MCF 10A (cell line): ENCODE results near the gene TP53RK. TPM values are rescaled to one million over a fixed set of nuclear protein-coding genes. Genes with fewer than 3 reads are reported as not detected.

Experiments used
- BruUV-seq: library from RNA; stranded (reverse); fragments of 400-500 nt; replicated peaks from 2 replicates; lab custom pipeline; 2021; lab: Mats Ljungman, UMichigan
- CTCF ChIA-PET: fragments of 300-600 bp; sonication (Branson Sonifier 250); formaldehyde crosslinking; extraction: SDS; loops from one replicate; lab custom pipeline; 2021; ENCODE audit warnings: antibody characterized with exemption, inconsistent platforms; lab: Yijun Ruan, JAX
- POLR2A ChIA-PET: fragments of 300-600, 350-650 bp; sonication (Branson Sonifier 250); formaldehyde crosslinking; extraction: SDS; loops from one replicate; lab custom pipeline; 2020; ENCODE audit warnings: antibody characterized with exemption, inconsistent platforms; lab: Yijun Ruan, JAX
- DNase-seq: peaks from one replicate; pipeline ENCODE4 v3.0.0-alpha.2; 2018; ENCODE audit not compliant: unreplicated experiment
- H3K27ac Mint-ChIP-seq: one replicate; pipeline ENCODE4 v1.8.0; 2022; ENCODE audit warnings: mild to moderate bottlenecking, low read depth, mixed read lengths; ENCODE audit not compliant: unreplicated experiment
- H3K27me3 Mint-ChIP-seq: one replicate; pipeline ENCODE4 v1.8.0; 2022; ENCODE audit warnings: mixed read lengths; ENCODE audit not compliant: insufficient read depth, unreplicated experiment
- H3K36me3 Mint-ChIP-seq: one replicate; pipeline ENCODE4 v1.8.0; 2022; ENCODE audit warnings: mild to moderate bottlenecking, moderate library complexity, mixed read lengths; ENCODE audit not compliant: insufficient read depth, unreplicated experiment
- H3K4me1 Mint-ChIP-seq: one replicate; pipeline ENCODE4 v1.8.0; 2022; ENCODE audit warnings: mixed read lengths; ENCODE audit not compliant: insufficient read depth, unreplicated experiment
- H3K4me3 Mint-ChIP-seq: one replicate; pipeline ENCODE4 v1.8.0; 2022; ENCODE audit warnings: mild to moderate bottlenecking, moderate library complexity, mixed read lengths; ENCODE audit not compliant: unreplicated experiment
- H3K9me3 Mint-ChIP-seq: one replicate; pipeline ENCODE4 v1.8.0; 2022; ENCODE audit warnings: mixed read lengths; ENCODE audit not compliant: unreplicated experiment
- intact Hi-C: fragments of 100-400 bp; cut with micrococcal nuclease; formaldehyde crosslinking; loops from 2 replicates; pipeline ENCODE4 v1.14.1; 2022
- total RNA-seq: library from RNA; stranded (reverse); gene quantifications from 2 replicates; pipeline ENCODE4 v1.2.3, GENCODE V29; 2022
- TF ChIP-seq, protein P1 (sequence below): fragments of 200-600 bp; IDR thresholded peaks from one replicate; pipeline ENCODE4 v1.8.0; 2022; ENCODE audit warnings: antibody characterized with exemption, mild to moderate bottlenecking; ENCODE audit not compliant: unreplicated experiment

The TP53RK gene
- total RNA-seq, 1 experiment from 2014 or later = 16.2 TPM

DNA sequence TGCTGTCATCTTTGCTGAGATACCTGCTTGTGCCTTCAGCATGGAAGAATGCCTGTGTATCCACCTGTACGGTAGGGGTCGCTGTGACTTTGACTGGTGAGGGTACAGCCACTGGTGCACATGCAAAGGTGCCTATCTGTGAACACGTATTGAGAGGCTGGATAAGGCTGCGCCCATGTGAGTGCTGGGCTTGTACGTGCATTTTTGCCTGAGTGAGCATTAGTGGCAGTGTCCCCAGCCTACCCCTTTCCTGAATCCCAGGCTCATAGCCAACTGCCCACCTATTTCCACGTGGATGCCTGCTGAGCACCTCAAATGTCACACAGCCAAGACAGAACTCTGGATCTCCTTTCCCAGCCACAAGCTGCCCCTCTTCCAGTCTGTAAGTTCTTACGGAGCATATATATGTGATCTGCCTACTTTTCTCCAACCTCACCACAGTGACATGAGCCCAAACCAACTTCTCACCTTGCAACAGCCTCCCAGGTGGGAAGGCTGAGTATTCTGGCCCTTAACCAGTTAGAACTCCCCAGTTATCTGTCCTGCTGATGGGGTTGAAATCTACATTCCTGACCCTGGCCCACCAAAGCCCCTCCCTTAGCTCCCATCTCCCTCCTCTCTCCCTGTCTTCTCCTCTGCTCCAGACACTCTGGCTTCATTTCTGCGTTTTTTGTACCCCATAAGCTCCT is 19.1 kb upstream of the TP53RK start:
- Mint-ChIP-seq H3K36me3 (no peaks in the 10 kb centered on the region), H3K9me3 (peaks cover 7% of the 10 kb centered on the region), H3K4me3 (no peak overlapping the region), H3K4me1 (no peaks in the 10 kb centered on the region), H3K27me3 (peaks cover 12% of the 10 kb centered on the region), H3K27ac (no peak overlapping the region)
- TF ChIP-seq, protein P1, sequence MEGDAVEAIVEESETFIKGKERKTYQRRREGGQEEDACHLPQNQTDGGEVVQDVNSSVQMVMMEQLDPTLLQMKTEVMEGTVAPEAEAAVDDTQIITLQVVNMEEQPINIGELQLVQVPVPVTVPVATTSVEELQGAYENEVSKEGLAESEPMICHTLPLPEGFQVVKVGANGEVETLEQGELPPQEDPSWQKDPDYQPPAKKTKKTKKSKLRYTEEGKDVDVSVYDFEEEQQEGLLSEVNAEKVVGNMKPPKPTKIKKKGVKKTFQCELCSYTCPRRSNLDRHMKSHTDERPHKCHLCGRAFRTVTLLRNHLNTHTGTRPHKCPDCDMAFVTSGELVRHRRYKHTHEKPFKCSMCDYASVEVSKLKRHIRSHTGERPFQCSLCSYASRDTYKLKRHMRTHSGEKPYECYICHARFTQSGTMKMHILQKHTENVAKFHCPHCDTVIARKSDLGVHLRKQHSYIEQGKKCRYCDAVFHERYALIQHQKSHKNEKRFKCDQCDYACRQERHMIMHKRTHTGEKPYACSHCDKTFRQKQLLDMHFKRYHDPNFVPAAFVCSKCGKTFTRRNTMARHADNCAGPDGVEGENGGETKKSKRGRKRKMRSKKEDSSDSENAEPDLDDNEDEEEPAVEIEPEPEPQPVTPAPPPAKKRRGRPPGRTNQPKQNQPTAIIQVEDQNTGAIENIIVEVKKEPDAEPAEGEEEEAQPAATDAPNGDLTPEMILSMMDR = no peak
- no TSS peak for BruUV-seq
- no peak for DNase-seq
- ChIA-PET CTCF (interaction anchor here (0.5 to 0.7 kb wide), 2 partner anchors 13 to 675 kb away, joined by 3 read pairs; no protein-coding TSS in a partner anchor), POLR2A (interaction anchor here (0.7 to 1.0 kb wide), 2 partner anchors 11 to 261 kb away, joined by 3 to 5 read pairs; no protein-coding TSS in a partner anchor)
- intact Hi-C loops = no loop called here

DNA sequence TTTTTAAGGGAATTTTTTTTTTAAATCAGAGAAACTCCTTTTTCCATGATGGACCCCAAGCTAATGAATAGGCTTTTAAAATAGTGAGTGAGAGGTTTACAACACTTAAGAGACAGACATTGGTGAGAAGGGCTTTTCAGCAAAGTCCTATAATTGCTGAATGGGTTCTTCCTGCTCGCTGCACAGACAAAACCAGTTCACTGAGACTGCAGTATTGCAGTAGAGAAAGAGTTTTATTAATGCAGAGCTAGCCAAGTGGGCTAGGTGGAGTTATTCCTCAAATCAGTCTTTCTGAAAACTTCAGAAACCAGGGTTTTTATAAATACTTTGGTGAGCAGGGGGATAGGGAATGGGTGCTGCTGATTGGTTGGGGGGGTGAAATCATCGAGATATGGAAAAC is 17.0 kb upstream of the TP53RK start:
- Mint-ChIP-seq H3K27ac (no peak overlapping the region), H3K4me1 (no peaks in the 10 kb centered on the region), H3K9me3 (peaks cover 7% of the 10 kb centered on the region), H3K36me3 (no peaks in the 10 kb centered on the region), H3K4me3 (no peak overlapping the region), H3K27me3 (peaks cover 12% of the 10 kb centered on the region)
- BruUV-seq = no TSS peak
- TF ChIP-seq, protein P1 = no peak
- intact Hi-C loops = no loop called here
- CTCF ChIA-PET = no interaction called here
- no peak for DNase-seq
- POLR2A ChIA-PET = interaction anchor here (0.6 to 1.3 kb wide), 3 partner anchors 16 to 1369 kb away, joined by 4 to 6 read pairs (median 6); partner anchors contain the start of gene TP53RK

DNA sequence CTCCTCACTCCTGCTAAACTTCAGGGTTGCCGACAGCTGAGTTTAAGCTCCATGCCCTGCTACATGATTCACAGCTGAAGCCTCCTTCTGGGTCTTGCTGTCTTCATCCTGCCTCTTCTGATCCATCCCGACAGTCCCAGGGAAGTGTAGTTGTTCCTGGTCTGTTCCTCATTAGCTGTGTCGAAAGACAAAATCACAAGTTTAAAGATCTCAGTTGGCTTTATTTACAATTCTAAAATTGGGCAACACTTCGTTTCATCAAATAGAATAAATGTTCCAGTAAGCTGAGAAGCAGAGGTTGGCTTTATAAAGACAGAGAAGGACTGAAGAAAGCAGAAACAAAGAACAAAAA is 16.1 kb upstream of the TP53RK start:
- Mint-ChIP-seq H3K27ac (no peak overlapping the region), H3K4me1 (no peaks in the 10 kb centered on the region)

More for the DNA sequence above, 16.1 kb upstream of the TP53RK start:
- no peaks in the 10 kb centered on the region for H3K36me3 Mint-ChIP-seq
- TF ChIP-seq, protein P1 = no peak
- intact Hi-C loops = no loop called here
- H3K4me3 Mint-ChIP-seq = no peak overlapping the region
- peaks cover 7% of the 10 kb centered on the region for H3K9me3 Mint-ChIP-seq
- BruUV-seq = no TSS peak
- peaks cover 12% of the 10 kb centered on the region for H3K27me3 Mint-ChIP-seq
- ChIA-PET POLR2A (interaction anchor here (0.7 to 1.3 kb wide), 4 partner anchors 15 to 1492 kb away, joined by 3 to 6 read pairs (median 3); partner anchors contain the start of gene TP53RK), CTCF (no interaction called here)
- no peak for DNase-seq
